ENCODE measurements around the gene SLC7A1. TPM values are rescaled to one million over a fixed set of nuclear protein-coding genes. Genes with fewer than 3 reads are reported as not detected.

The SLC7A1 gene
- total and polyA plus RNA-seq, 2 donors, result 8.5 to 11.7 TPM

DNA sequence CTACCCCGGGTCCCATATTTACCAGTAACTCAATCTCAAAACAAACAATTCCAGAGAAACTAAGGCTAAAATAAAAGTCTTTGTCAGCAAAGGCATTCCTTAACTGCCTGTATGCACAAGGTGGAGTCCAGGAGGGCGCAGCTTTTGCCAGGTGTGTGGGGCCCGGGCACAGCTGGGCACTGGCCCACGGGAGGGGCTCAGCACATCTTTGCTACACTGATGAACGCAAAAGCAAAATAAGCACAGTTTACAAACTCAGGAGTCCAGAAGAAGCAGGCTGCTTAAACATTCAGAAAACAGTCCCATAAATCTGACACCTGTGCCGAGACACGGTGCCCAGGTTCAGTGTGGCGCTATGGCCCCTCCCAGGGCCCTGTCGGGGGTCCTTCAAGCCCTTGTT is 70.8 kb downstream of the SLC7A1 start:
- Histone ChIP-seq H3K4me1 (ENCODE audit: insufficient read depth) (no peaks in the 10 kb centered on the region), H3K27ac (ENCODE audit: low read depth) (no peak overlapping the region), H3K36me3 (ENCODE audit: insufficient read depth) (no peaks in the 10 kb centered on the region), H3K4me3 (ENCODE audit: low read depth, low read length) (no peak overlapping the region)
- 92% methylated on average over 9 of the region's 9 CpGs for WGBS
- DNase-seq (ENCODE audit: extremely low spot score), result no peak

DNA sequence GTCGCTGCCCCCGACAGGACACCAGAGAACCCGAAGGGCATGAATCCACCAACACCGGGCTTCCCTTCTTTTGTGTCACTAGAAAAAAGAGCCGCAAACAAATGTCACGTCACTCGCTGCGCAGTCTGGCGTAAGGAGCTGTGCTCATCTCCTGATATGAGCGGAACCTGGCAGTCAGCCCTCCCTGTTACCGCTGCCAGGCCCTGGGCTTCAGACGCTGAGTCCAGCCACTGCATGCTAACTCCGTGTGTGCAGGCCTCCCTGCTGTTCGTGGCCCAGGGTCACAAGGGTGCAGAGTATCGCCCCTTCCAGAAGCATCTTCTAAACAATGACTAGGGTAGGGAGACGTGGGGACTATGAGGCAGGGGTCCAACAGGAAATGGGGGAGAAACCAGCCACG is 71.3 kb downstream of the SLC7A1 start:
- Histone ChIP-seq H3K27ac (ENCODE audit: low read depth) (no peak overlapping the region), H3K36me3 (ENCODE audit: insufficient read depth) (no peaks in the 10 kb centered on the region), H3K4me1 (ENCODE audit: insufficient read depth) (no peaks in the 10 kb centered on the region), H3K4me3 (ENCODE audit: low read depth, low read length) (no peak overlapping the region)
- 80% methylated on average over 17 of the region's 17 CpGs for WGBS
- DNase-seq (ENCODE audit: extremely low spot score), result no peak

DNA sequence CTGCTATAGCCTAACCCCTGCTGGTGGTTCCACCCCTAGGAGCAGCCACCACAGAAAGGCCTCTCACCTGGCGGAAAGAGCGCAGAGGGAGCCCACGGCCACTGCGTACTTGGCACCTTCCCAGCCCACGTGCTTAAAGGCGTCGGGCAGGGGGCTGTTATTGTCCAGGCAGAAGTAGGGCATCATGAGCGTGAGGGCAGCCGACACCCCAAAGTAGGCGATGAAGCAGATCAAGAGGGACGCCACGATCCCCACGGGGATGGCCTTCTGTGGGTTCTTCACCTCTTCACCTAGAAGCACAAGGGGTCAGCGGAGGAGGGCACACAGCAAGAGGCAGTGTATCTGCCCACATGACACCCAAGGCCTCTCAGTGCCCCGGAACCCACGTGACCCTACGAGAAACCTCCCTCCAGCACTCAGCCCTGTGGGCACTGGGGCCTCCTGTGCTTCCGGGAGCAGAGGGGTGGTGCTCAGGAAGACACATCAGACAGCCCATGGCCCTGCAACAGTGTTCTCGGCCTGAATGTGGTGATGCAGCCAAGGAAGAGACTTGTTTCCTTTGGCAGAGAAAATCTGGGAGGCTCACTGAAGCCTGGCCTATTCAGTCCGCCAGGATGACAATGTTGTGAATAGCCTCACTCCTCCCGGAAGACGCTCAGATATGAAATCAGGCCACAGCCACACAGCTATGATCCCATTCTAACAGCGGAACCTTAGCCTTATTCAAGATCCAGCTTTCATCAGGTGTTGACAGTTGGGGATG is 72.1 kb downstream of the SLC7A1 start:
- no peak for DNase-seq (ENCODE audit: extremely low spot score)
- H3K4me1 ChIP-seq (ENCODE audit: insufficient read depth), result no peaks in the 10 kb centered on the region
- H3K36me3 ChIP-seq (ENCODE audit: insufficient read depth), result no peaks in the 10 kb centered on the region
- WGBS, result 94% methylated on average over 23 of the region's 23 CpGs
- no peak overlapping the region for H3K27ac ChIP-seq (ENCODE audit: low read depth)
- H3K4me3 ChIP-seq (ENCODE audit: low read depth, low read length), result no peak overlapping the region

DNA sequence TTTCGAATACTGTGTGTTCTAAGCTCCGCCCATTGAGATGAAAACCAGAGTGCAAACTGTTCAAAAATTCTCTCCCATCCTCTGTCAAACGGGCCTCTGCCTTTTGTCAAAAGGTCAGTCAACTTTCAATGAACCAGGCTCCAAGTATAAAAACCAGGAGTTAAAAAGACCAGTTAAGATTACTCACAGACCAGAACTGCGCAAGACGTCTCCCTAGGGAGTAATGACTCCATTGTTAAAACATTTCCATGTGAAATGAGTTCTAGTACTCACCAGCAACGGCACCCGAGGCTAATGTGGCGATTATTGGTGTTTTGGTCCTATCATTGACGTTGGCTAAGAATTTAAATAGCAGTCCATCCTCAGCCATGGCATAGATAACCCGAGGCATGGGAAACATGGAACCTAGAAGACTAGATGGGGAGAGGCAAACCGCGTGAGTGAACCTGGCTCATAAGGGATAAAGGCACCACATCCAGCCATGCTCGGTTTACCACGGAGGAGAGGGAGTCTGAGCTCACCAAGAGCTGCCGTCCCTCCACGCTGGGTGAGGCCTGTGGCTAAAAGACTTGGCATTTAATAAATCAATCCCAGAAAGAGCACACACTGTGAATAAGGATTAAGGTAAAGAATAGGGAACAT is 73.3 kb downstream of the SLC7A1 start:
- WGBS, result 87% methylated on average over 16 of the region's 16 CpGs
- Histone ChIP-seq H3K36me3 (ENCODE audit: insufficient read depth) (no peaks in the 10 kb centered on the region), H3K4me1 (ENCODE audit: insufficient read depth) (no peaks in the 10 kb centered on the region), H3K4me3 (ENCODE audit: low read depth, low read length) (no peak overlapping the region), H3K27ac (ENCODE audit: low read depth) (no peak overlapping the region)
- no peak for DNase-seq (ENCODE audit: extremely low spot score)

DNA sequence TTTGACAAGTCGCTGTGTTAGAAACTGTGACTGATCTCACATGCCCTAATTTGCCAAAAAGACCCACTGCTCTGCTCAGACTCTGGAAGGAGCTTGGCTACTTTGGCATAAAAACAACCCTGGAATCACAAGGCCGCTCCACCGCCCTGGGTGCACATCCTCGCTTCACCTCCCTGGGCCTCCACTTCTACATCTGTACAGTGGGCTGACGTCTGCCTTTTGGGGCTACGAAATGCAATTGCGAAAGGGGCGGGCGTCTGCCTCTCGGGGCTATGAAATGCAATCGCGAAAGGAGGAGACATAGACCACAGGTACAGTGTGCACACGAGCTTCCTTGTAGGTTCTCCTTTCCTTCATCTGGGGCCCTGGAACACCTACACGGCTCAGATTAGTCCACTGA is 74.2 kb downstream of the SLC7A1 start:
- Histone ChIP-seq H3K4me1 (ENCODE audit: insufficient read depth) (no peaks in the 10 kb centered on the region), H3K4me3 (ENCODE audit: low read depth, low read length) (no peak overlapping the region), H3K27ac (ENCODE audit: low read depth) (no peak overlapping the region), H3K36me3 (ENCODE audit: insufficient read depth) (no peaks in the 10 kb centered on the region)
- no peak for DNase-seq (ENCODE audit: extremely low spot score)
- WGBS, result 96% methylated on average over 14 of the region's 14 CpGs

DNA sequence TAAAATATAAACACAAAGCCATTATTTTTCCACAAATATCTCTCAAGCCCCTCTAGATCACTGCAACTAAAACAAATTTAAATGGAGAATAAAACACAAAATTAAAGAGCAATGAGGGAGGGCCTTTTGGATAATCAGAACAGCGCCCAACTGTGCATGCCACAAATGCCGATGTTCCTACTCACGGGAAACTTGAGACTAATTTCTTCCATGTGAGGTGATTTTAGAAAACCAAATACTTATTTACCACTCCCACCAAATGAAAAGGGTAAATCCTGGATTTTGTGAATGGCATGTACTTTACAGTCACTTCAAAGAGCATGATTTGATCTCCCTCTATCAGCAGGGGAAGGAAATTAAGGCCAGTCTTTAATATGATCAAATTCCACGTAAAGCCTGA is 74.8 kb downstream of the SLC7A1 start:
- H3K36me3 ChIP-seq (ENCODE audit: insufficient read depth), result no peaks in the 10 kb centered on the region
- no peak for DNase-seq (ENCODE audit: extremely low spot score)
- 80% methylated on average over 4 of the region's 4 CpGs for WGBS
- H3K4me1 ChIP-seq (ENCODE audit: insufficient read depth), result no peaks in the 10 kb centered on the region
- H3K27ac ChIP-seq (ENCODE audit: low read depth), result no peak overlapping the region
- no peak overlapping the region for H3K4me3 ChIP-seq (ENCODE audit: low read depth, low read length)

DNA sequence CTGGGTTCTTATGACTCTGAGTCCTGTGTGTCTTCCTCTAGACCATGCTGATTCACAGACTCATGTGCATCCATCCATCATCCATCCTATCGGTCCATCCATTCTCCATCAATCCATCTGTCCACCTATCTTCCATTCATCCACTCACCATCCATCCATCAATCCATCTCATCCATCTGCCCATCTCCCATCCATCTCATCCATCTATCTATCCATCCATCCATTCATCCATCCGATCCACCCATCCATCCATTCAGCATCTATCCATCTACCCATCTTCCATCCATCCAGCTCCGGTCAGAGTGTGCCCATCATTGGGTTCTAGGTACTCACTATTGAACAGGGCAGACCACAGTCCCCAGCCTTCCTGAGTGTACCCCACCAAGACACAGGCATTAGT is 75.6 kb downstream of the SLC7A1 start:
- H3K27ac ChIP-seq (ENCODE audit: low read depth), result no peak overlapping the region
- DNase-seq (ENCODE audit: extremely low spot score), result no peak
- WGBS, result 98% methylated on average over 3 of the region's 3 CpGs
- no peaks in the 10 kb centered on the region for H3K4me1 ChIP-seq (ENCODE audit: insufficient read depth)
- H3K36me3 ChIP-seq (ENCODE audit: insufficient read depth), result no peaks in the 10 kb centered on the region
- no peak overlapping the region for H3K4me3 ChIP-seq (ENCODE audit: low read depth, low read length)

DNA sequence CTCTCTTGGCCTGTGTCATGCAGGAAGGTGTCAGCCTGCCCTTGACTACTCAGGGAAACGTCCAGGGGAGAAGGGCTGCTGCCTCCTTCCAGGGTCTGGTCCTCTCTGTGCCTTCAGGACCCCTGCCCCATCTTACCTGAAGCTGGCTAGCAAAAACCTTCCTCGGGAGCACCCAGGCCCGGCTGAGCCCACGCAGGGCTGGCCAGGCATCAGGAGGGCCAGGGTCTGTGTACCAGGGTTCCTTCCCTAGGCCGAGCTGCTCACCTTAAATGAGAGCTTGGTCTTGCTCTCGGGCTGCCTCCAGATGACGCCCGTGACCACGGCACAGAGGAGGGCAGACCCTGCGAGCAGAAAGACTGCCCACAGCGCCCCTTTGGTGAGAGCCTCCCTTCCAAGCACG is 78.6 kb downstream of the SLC7A1 start:
- Histone ChIP-seq H3K4me1 (ENCODE audit: insufficient read depth) (no peaks in the 10 kb centered on the region), H3K4me3 (ENCODE audit: low read depth, low read length) (no peak overlapping the region), H3K27ac (ENCODE audit: low read depth) (no peak overlapping the region), H3K36me3 (ENCODE audit: insufficient read depth) (no peaks in the 10 kb centered on the region)
- no peak for DNase-seq (ENCODE audit: extremely low spot score)
- 93% methylated on average over 12 of the region's 12 CpGs for WGBS

DNA sequence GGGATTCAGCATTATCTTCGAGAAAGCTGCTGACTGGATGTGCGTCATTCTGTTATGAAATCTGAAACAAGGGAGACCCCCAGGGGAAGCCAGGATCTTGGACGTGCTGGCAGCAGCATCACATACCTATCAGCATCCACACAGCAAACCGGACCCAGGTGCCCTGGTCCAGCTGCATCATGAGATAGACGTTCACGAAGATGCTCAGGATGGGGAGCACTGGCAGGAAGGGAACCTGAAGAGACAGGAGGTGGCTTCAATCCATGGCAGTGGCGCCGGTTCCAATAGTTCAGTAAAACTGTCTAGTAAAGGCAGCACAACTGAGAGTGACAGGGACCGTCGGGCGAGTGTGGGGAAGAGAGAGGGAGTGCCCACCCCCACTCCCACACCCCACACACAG is 79.5 kb downstream of the SLC7A1 start:
- no peak for DNase-seq (ENCODE audit: extremely low spot score)

DNA sequence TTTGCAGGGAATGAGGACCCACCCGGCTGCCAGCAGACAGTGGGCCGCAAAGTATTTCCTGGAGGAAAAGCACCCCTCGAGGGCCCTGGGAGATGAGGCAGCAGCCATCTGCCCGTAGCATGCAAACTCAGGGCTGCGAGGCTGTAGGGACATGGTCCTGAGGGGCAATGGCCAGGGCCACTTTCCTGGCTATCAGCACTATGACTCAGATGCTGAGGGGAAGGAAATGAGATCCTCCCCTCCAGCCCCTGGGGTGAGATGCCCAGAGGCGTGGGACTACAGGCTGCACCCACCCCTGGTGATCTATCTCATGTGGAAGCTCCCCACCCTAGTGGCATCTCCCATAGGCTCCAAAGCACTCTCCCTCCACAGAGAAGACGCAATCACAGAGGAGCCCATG is 80.1 kb downstream of the SLC7A1 start:
- 92% methylated on average over 7 of the region's 7 CpGs for WGBS
- H3K27ac ChIP-seq (ENCODE audit: low read depth), result no peak overlapping the region
- no peak overlapping the region for H3K4me3 ChIP-seq (ENCODE audit: low read depth, low read length)
- H3K36me3 ChIP-seq (ENCODE audit: insufficient read depth), result no peaks in the 10 kb centered on the region
- DNase-seq (ENCODE audit: extremely low spot score), result no peak
- no peaks in the 10 kb centered on the region for H3K4me1 ChIP-seq (ENCODE audit: insufficient read depth)

More for the DNA sequence above, 79.5 kb downstream of the SLC7A1 start:
- H3K27ac ChIP-seq (ENCODE audit: low read depth), result no peak overlapping the region
- 92% methylated on average over 11 of the region's 11 CpGs for WGBS
- H3K4me1 ChIP-seq (ENCODE audit: insufficient read depth), result no peaks in the 10 kb centered on the region
- no peak overlapping the region for H3K4me3 ChIP-seq (ENCODE audit: low read depth, low read length)
- no peaks in the 10 kb centered on the region for H3K36me3 ChIP-seq (ENCODE audit: insufficient read depth)

DNA sequence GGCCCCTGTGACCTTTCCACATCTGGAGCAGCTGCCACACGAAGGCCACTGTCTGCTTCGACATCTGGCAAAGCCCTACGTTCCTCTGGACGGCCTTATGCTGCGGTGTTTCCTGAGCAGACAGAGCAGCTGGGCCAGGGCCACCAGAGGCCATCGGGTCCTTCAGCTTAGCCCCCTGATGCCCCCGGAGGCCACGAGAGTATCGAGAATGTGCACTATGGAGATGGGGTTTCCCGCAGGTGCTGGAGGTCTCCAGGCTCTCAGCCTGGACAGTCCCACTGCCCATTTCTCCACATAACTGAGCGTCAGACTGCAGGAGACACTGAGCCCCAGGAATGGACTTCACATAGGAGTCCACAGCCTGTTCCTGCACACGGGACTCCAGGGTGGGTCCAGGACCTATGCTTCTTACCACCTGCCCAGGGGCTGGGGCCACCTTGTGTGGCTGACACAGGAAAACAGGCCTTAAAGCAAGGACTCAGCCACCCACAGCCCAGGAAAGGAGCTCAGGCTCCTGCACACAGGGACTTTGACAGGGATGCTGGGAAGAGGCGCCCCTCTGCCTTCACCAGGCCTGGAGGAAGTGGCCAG is 80.7 kb downstream of the SLC7A1 start:
- H3K36me3 ChIP-seq (ENCODE audit: insufficient read depth), result no peaks in the 10 kb centered on the region
- H3K4me1 ChIP-seq (ENCODE audit: insufficient read depth), result no peaks in the 10 kb centered on the region
- 84% methylated on average over 13 of the region's 13 CpGs for WGBS
- H3K4me3 ChIP-seq (ENCODE audit: low read depth, low read length), result no peak overlapping the region
- no peak for DNase-seq (ENCODE audit: extremely low spot score)
- H3K27ac ChIP-seq (ENCODE audit: low read depth), result no peak overlapping the region

DNA sequence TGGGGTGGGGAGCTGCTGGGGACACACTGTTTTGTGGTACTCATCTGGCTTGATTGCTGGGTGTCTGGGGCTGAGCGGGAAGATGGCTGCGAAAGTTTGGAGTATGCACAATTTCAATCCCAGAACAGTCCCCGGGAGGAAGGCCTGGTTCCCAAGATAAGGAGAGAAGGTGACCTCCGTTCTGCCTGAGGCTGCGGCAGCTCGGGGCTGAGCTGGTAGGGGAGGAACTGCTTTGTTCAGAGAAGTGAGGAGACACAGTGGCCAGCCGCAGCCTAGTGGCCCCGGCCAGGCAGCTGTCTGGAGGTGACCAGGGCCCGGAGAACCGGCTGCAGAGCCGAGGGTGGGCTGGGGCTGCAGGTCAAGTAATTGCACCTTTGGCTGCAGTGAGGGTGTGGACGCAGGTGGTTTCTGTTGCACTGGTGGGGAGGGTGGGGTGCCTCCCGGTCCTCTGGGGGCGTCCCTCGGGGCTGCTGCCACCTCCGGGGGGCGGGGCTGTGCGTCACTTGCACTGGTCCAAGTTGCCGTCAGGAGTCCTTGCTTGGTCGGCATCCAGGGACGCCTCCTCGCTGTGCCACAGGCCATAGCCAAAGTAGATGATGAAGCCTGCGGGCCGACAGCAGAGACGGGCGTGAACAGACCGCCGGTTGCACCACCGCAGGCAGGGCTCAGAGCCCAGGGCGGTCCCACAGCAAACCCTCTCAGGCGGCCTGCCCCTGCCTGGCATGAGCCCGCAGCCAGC is 81.3 kb downstream of the SLC7A1 start:
- H3K4me1 ChIP-seq (ENCODE audit: insufficient read depth), result no peaks in the 10 kb centered on the region
- no peak overlapping the region for H3K27ac ChIP-seq (ENCODE audit: low read depth)
- H3K4me3 ChIP-seq (ENCODE audit: low read depth, low read length), result no peak overlapping the region
- H3K36me3 ChIP-seq (ENCODE audit: insufficient read depth), result no peaks in the 10 kb centered on the region
- WGBS, result 93% methylated on average over 32 of the region's 32 CpGs
- no peak for DNase-seq (ENCODE audit: extremely low spot score)

DNA sequence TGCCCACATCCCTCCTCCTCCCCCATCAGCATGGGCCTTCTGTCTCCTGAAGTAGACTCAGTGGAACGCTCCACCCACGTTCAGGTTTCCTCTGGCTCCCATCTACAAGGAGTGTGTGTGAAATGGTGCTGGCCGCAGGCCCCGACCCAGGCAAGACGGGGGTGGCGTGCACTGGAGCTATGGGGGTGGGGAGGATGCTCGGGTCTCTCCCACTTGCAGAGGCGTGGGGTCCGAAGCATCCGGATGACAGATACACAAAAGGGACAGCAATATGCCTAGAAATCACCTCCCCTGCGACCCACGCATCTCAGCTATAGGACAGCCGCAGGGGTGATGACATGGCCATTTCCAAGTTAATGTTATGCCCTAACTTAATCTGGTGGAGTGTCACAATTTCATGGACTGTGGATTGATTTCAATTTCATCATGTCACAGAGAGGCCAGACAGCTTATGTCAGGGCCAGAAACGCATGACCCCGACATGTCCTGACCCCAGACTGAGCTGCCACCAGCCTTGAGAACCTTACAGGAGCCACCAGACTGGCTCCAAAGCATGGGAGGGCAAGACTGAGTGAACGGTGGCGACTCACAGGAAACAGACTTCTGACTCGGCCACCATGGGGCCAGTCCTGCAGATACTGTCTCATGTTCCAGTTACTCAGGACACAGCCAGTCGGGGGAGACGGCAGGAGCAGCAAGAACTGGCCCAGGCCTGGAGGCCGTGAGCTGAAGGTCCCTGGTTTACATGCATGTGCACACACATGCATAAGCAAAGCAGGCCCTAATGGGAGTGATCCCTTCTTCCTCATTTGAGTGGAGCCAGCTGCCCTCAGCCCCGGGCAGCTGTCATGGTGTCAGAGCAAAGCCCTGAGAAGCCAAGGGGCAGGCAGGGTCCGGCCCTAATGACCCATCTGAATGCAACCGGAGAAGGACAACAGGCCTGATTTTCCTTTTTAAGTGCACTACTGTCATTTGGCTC is 82.2 kb downstream of the SLC7A1 start:
- Histone ChIP-seq H3K4me3 (ENCODE audit: low read depth, low read length) (no peak overlapping the region), H3K4me1 (ENCODE audit: insufficient read depth) (no peaks in the 10 kb centered on the region), H3K27ac (ENCODE audit: low read depth) (no peak overlapping the region), H3K36me3 (ENCODE audit: insufficient read depth) (no peaks in the 10 kb centered on the region)
- no peak for DNase-seq (ENCODE audit: extremely low spot score)
- WGBS, result 95% methylated on average over 24 of the region's 24 CpGs

Data from urinary bladder (tissue), 4 donors.